OCI-LY7 (cell line): ENCODE measurements around the gene RNU1-2. TPM values are rescaled to one million over a fixed set of nuclear protein-coding genes. Genes with fewer than 3 reads are reported as not detected.
"Not testable (repeated sequence)": the region's sequence is repeated elsewhere in the genome, so short reads cannot be mapped to it uniquely, and the experiment has no call there.

Experiments
- BruUV-seq: library from RNA; stranded (reverse); fragments of 400-500 nt; replicated peaks from 2 replicates; lab custom pipeline; 2021; lab: Mats Ljungman, UMichigan
- CTCF ChIA-PET: fragments of 300-600 bp; sonication (Branson Sonifier 250); formaldehyde crosslinking; loops from one replicate; lab custom pipeline; 2022; ENCODE audit warnings: antibody characterized with exemption; ENCODE audit not compliant: unreplicated experiment; lab: Charles Lee
- POLR2A ChIA-PET: fragments of 300-600 bp; sonication (Branson Sonifier 250); formaldehyde crosslinking; loops from one replicate; lab custom pipeline; 2022; ENCODE audit warnings: antibody characterized with exemption; lab: Charles Lee
- DNase-seq: peaks from one replicate; pipeline ENCODE4 v3.0.0-alpha.2; 2015; ENCODE audit warnings: low spot score
- H2AFZ ChIP-seq: fragments of 200-600 bp; sonication (generic), shearing (Covaris generic); 2 replicates; pipeline ENCODE4 v1.6.1; 2014; ENCODE audit warnings: mild to moderate bottlenecking, antibody characterized with exemption, low read length, moderate library complexity
- H3K27ac ChIP-seq: fragments of 200-600 bp; sonication (generic); 2 replicates; pipeline ENCODE4 v1.5.1; 2014; ENCODE audit warnings: mixed run types, low read depth, mild to moderate bottlenecking, moderate library complexity, low read length, inconsistent platforms; ENCODE audit not compliant: poor library complexity, severe bottlenecking
- H3K36me3 ChIP-seq: fragments of 200-600 bp; sonication (generic); 2 replicates; pipeline ENCODE4 v1.6.1; 2014; ENCODE audit warnings: mild to moderate bottlenecking, antibody characterized with exemption, low read length, moderate library complexity, mixed read lengths; ENCODE audit not compliant: insufficient read depth
- H3K4me1 ChIP-seq: fragments of 200-600 bp; sonication (generic); 2 replicates; pipeline ENCODE4 v1.5.1; 2014; ENCODE audit warnings: mild to moderate bottlenecking, low read length; ENCODE audit not compliant: insufficient read depth, poor library complexity, severe bottlenecking
- H3K4me2 ChIP-seq: fragments of 200-600 bp; sonication (generic); 2 replicates; pipeline ENCODE4 v1.6.1; 2014; ENCODE audit warnings: mild to moderate bottlenecking, low read length
- H3K4me3 ChIP-seq: fragments of 200-600 bp; sonication (generic); 2 replicates; pipeline ENCODE4 v1.5.1; 2014; ENCODE audit warnings: mild to moderate bottlenecking, low read depth, low read length; ENCODE audit not compliant: poor library complexity, severe bottlenecking
- H3K79me2 ChIP-seq: fragments of 200-600 bp; sonication (generic); 2 replicates; pipeline ENCODE4 v1.6.1; 2016; ENCODE audit warnings: low read depth, mild to moderate bottlenecking, low read length, moderate library complexity, mixed read lengths; ENCODE audit not compliant: insufficient read depth
- H3K9me2 ChIP-seq: fragments of 200-600 bp; sonication (generic); 2 replicates; pipeline ENCODE4 v1.6.1; 2016; ENCODE audit warnings: mild to moderate bottlenecking, low read length, mixed read lengths; ENCODE audit not compliant: insufficient read depth
- H3K9me3 ChIP-seq: fragments of 200-600 bp; sonication (generic); 2 replicates; pipeline ENCODE4 v1.6.1; 2014; ENCODE audit warnings: mild to moderate bottlenecking, mixed run types, low read length, mixed read lengths
- H4K20me1 ChIP-seq: fragments of 200-600 bp; sonication (generic); 2 replicates; pipeline ENCODE4 v1.6.1; 2014; ENCODE audit warnings: mild to moderate bottlenecking, antibody characterized with exemption, low read length, moderate library complexity, mixed read lengths; ENCODE audit not compliant: insufficient read depth
- intact Hi-C: fragments of 100-400 bp; cut with micrococcal nuclease; formaldehyde crosslinking; loops from one replicate; pipeline ENCODE4 v1.10.0; 2022; ENCODE audit not compliant: unreplicated experiment
- total RNA-seq, 2 experiments: library from RNA; depleted of rRNA in 1 of 2; stranded (reverse); fragments of >200 nt in 1 of 2; shearing (Covaris generic) in 1 of 2; gene quantifications; 2 replicates each; pipeline ENCODE4 v1.2.3, GENCODE V29; 2014 to 2022

The RNU1-2 gene
- total RNA-seq, 2 experiments from 2014 or later: under 0.01 to 1,968 TPM

DNA sequence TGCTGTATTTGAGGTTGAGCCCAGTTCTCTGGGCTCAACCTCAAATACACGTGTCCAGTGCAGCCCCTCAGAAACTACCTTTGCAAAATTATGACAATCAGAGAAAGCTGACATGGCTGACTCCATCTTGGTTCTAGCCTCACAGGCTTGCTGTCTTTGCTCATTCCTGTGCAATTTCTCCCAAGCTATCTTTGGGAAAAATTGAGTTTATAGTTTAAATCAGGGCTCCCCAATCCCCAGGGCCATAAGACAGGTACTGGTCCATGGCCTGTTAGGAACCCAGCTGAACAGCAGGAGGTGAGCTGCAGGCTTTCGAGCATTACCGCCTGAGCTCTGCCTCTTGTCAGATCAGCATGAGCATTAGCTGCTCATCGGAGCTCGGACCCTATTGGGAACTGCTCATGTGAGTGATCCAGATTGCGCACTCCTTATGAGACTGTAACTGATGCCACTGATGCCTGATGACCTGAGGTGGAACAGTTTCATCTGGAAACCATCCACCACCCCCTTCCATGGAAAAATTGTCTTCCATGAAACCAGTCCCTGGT lies 2.7 kb upstream of the RNU1-2 start:
- H3K4me1 ChIP-seq: peaks cover 23% of the 10 kb centered on the region
- DNase-seq, H3K4me3 ChIP-seq, CTCF ChIA-PET, H3K79me2 ChIP-seq, BruUV-seq, intact Hi-C loops, H3K27ac ChIP-seq, H3K4me2 ChIP-seq, H3K9me3 ChIP-seq, H4K20me1 ChIP-seq, H3K36me3 ChIP-seq, H3K9me2 ChIP-seq, H2AFZ ChIP-seq: not testable (repeated sequence)
- POLR2A ChIA-PET: interaction anchor here (0.6 to 1.6 kb wide), 3 partner anchors 13 to 452 kb away, joined by 3 to 5 read pairs (median 5); partner anchors contain the start of gene NECAP2

DNA sequence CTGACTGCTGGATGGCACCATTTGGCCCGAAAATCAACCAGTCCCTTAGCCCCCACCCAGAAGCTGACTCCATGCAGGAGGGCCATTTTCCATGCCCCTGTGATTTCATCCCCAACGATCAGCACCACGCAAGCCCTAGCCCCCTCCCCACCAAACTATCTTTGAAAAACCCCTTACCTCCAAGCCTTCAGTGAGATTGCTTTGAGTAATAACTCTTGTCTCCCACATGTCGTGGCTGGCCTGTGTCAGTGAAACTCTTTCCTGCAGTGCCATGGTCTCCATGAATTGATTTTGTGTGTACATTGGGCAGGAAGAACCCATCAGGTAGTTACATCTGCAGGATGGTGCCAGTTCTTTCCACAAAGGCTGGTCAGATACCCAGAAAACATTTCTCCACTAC lies 2.0 kb upstream of the RNU1-2 start:
- POLR2A ChIA-PET: not testable (repeated sequence)

DNA sequence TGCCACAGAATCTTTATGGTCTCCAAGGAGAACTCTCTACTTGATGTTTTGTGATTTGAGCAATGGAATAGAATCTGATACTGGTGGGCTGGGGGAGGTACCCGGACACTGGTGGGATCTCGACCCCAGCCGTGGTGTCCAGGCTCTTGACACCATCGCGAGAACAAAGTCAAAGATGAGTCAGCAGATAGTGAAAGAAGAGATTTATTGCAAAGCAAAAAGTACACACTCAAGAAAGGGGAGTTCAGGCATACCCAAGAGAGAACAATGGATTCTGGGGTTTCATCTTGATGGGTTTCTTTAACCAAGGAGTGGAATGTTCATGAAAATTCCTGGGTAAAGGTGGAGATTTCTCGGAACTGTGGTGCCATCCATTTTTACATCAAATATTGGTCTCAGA lies 1.4 kb upstream of the RNU1-2 start:
- Histone ChIP-seq H3K4me2 (0 out of 2 replicates have a peak overlapping the region, but pooled peaks have one; percentile 74), H3K4me1 (peaks cover 28% of the 10 kb centered on the region)
- H3K4me3 ChIP-seq, POLR2A ChIA-PET, H2AFZ ChIP-seq, H3K9me3 ChIP-seq, H3K79me2 ChIP-seq, H4K20me1 ChIP-seq, H3K9me2 ChIP-seq, CTCF ChIA-PET, H3K36me3 ChIP-seq, DNase-seq, H3K27ac ChIP-seq, BruUV-seq, intact Hi-C loops: not testable (repeated sequence)

More for the DNA sequence above, 2.0 kb upstream of the RNU1-2 start:
- CTCF ChIA-PET, H3K9me2 ChIP-seq, H3K9me3 ChIP-seq, DNase-seq, H3K79me2 ChIP-seq, H3K36me3 ChIP-seq, H3K4me2 ChIP-seq, H3K27ac ChIP-seq, H4K20me1 ChIP-seq, H3K4me3 ChIP-seq, intact Hi-C loops, BruUV-seq, H2AFZ ChIP-seq: not testable (repeated sequence)
- peaks cover 28% of the 10 kb centered on the region for H3K4me1 ChIP-seq

DNA sequence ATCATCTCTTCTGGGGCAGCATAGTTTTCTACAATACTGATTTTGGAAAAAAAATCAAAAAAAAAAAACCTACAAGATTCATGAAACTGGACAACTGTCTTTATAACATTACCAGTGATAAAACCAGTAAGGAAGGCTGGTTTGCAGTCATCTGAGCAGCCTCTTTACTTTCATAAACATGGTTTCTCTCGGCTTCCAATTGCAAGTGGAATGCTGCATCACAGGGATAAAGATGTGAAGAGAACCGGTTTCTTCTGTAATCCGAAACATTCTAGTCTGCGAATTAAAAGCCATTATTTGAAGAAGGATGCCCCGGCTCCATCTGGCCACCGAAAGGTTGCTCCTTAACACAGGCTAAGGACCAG lies 565 bp upstream of the RNU1-2 start:
- H4K20me1 ChIP-seq, H3K9me2 ChIP-seq, DNase-seq, CTCF ChIA-PET, H3K9me3 ChIP-seq, H3K79me2 ChIP-seq, intact Hi-C loops, H3K36me3 ChIP-seq: not testable (repeated sequence)
- Histone ChIP-seq H3K4me1 (peaks cover 30% of the 10 kb centered on the region), H3K4me3 (peak overlapping the region; percentile 66), H2AFZ (peak overlapping the region; percentile 88), H3K4me2 (peak overlapping the region; percentile 74), H3K27ac (peak overlapping the region; percentile 84)
- BruUV-seq: TSS peak; percentile 99
- POLR2A ChIA-PET: interaction anchor here (0.8 kb wide), 1 partner anchor 21 kb away, joined by 3 read pairs; no protein-coding TSS in a partner anchor

DNA sequence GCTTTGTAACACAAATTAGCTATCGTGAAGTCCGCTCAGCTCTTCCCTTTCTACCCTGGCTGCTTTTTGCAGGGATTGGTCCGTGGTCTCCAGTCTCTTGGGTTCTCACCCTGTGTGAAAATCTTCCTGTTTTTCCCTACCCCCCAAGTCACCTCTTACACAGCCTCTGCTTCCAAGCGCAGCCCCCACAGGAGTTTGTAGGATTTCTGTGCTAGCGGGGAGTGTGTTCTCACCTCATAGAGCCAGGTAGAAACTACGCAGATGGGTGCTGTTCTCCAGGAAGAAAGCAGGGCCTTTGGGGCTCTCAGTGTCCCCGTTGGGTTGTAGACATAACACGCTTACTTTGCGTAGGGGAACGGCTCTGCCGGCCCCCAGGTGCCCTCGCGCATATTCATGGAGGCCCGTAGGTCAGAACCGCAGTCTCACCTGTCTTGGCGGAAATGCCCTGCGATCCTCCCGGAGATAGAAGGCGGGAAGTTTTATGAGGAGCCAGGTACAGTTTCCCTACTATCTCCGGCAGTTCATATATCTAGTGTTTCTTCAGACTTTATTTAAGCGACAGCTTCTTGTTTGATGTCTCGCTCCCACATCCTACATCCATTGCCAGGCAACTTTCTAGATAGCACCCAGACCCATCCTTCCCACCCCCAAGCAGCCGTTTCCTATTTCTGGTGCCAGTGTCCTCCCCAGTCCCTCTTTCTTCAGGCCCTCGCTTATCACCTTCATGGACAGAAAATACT lies 706 bp downstream of the RNU1-2 start:
- H3K79me2 ChIP-seq, BruUV-seq, H3K9me2 ChIP-seq, H4K20me1 ChIP-seq, CTCF ChIA-PET, H3K36me3 ChIP-seq, H3K9me3 ChIP-seq: not testable (repeated sequence)
- POLR2A ChIA-PET: interaction anchor here (1.3 kb wide), 1 partner anchor 8 kb away, joined by 4 read pairs; no protein-coding TSS in a partner anchor
- DNase-seq: peak; percentile 90
- peak overlapping the region; percentile 84 for H3K27ac ChIP-seq
- H2AFZ ChIP-seq: peak overlapping the region; percentile 60; the same call in 1 of the 2 replicates
- peak overlapping the region; percentile 60 for H3K4me3 ChIP-seq
- peak overlapping the region; percentile 63 for H3K4me2 ChIP-seq
- intact Hi-C loops: loop anchor here (1.0 kb wide), 1 partner anchor 8 kb away; no protein-coding TSS in a partner anchor
- H3K4me1 ChIP-seq: peaks cover 42% of the 10 kb centered on the region

DNA sequence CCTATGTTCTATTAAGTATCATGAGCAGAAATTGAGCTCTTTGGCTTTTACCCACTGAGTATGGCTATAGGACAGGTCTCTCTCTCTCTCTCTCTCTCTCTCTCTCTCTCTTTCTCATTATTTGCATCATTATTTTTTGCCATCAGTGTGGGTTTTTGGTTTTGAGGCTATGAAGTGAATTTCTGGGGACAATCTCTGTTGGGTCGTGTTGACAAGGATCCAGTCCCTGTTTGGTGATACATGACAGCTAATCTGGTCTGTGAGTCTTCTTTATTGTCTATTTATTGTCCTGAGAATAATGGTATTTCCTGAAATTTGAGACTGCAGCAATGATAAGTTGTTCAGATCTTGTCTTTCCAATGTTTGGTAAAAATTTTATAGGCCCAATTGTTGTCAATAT lies 1.9 kb downstream of the RNU1-2 start:
- peak overlapping the region; percentile 14; the same call in 1 of the 2 replicates for H3K4me2 ChIP-seq
- POLR2A ChIA-PET: interaction anchor here (0.7 kb wide), 1 partner anchor 9 kb away, joined by 3 read pairs; no protein-coding TSS in a partner anchor
- H3K4me1 ChIP-seq: peaks cover 54% of the 10 kb centered on the region
- H3K9me3 ChIP-seq, H3K79me2 ChIP-seq, DNase-seq, H3K36me3 ChIP-seq, H2AFZ ChIP-seq, H4K20me1 ChIP-seq, H3K4me3 ChIP-seq, H3K27ac ChIP-seq, BruUV-seq, CTCF ChIA-PET, H3K9me2 ChIP-seq, intact Hi-C loops: not testable (repeated sequence)
